Osteoblast (primary cell): Measurements from ENCODE around the gene TMEM209. TPM values are rescaled to one million over a fixed set of nuclear protein-coding genes. Genes with fewer than 3 reads are reported as not detected.

Experiments
- DNase-seq: peaks from one replicate; pipeline ENCODE4 v3.0.0; 2011; ENCODE audit warnings: low spot score, mixed read lengths; ENCODE audit not compliant: insufficient read length; ENCODE audit errors: missing footprints
- H2AFZ ChIP-seq: 2 replicates; pipeline ENCODE4 v1.6.0; 2011; ENCODE audit warnings: mild to moderate bottlenecking, low read length
- H3K27ac ChIP-seq: 2 replicates; pipeline ENCODE4 v1.5.1; 2011; ENCODE audit warnings: mild to moderate bottlenecking, low read depth, low read length, moderate library complexity
- H3K27me3 ChIP-seq: 2 replicates; pipeline ENCODE4 v1.6.0; 2012; ENCODE audit warnings: mild to moderate bottlenecking, control low read depth, inconsistent platforms, low read length, moderate library complexity; ENCODE audit not compliant: insufficient read depth
- H3K36me3 ChIP-seq: 2 replicates; pipeline ENCODE4 v1.5.1; 2011; ENCODE audit warnings: mild to moderate bottlenecking, low read length, control low read depth, moderate library complexity; ENCODE audit not compliant: insufficient read depth
- H3K4me1 ChIP-seq: 2 replicates; pipeline ENCODE4 v1.5.1; 2011; ENCODE audit warnings: mild to moderate bottlenecking, low read length, control low read depth, moderate library complexity; ENCODE audit not compliant: insufficient read depth
- H3K4me2 ChIP-seq: 2 replicates; pipeline ENCODE4 v1.6.0; 2011; ENCODE audit warnings: mild to moderate bottlenecking, low read length; ENCODE audit not compliant: insufficient read depth
- H3K4me3 ChIP-seq: fragments of 200-600 bp; sonication (generic); 3 replicates; pipeline ENCODE4 v1.5.1; 2012; ENCODE audit warnings: mild to moderate bottlenecking, low read length, inconsistent platforms; ENCODE audit not compliant: insufficient read depth
- H3K79me2 ChIP-seq: 2 replicates; pipeline ENCODE4 v1.6.0; 2012; ENCODE audit warnings: mild to moderate bottlenecking, low read length, control low read depth, inconsistent platforms; ENCODE audit not compliant: insufficient read depth
- H3K9me3 ChIP-seq: 2 replicates; pipeline ENCODE4 v1.5.1; 2011; ENCODE audit warnings: low read depth, low read length, control low read depth
- H4K20me1 ChIP-seq: 2 replicates; pipeline ENCODE4 v1.6.0; 2012; ENCODE audit warnings: mild to moderate bottlenecking, low read length, control low read depth; ENCODE audit not compliant: insufficient read depth
- total RNA-seq: library from RNA; depleted of rRNA; stranded (reverse); fragments of >200 nt; gene quantifications from 2 replicates; pipeline ENCODE4 v1.2.3, GENCODE V29; 2012
- TF ChIP-seq, protein P1 (sequence below): IDR thresholded peaks from 2 replicates; pipeline ENCODE4 v1.5.1; 2011; ENCODE audit warnings: mild to moderate bottlenecking, low read depth, low read length, moderate library complexity; ENCODE audit errors: extremely low read depth

TMEM209 gene
- total RNA-seq, 1 donor: 19.9 TPM

DNA sequence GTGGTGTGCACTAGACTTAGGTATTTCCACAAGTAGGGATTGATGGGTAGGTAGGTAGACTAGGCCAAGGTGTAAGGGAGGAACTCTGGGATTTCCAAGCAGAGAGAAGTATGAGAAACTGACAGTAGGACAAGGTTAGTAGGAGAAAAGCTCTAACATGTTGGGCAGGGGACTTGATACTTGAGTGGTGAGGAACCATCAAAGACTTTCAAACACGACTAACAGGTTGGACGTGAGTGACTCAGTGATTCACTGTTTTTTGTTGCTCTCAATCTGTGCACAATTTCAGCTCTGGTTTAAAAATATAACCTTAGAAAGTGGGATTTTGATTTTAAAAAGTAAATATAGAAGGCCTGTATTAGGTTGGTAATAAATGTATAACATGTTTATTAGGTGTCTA, 90.4 kb downstream of the TMEM209 start:
- Histone ChIP-seq H3K79me2 (no peaks in the 10 kb centered on the region), H3K4me2 (no peak overlapping the region), H3K27ac (no peak overlapping the region), H3K9me3 (no peaks in the 10 kb centered on the region), H2AFZ (no peak overlapping the region), H3K4me3 (no peak overlapping the region), H3K4me1 (no peaks in the 10 kb centered on the region), H3K27me3 (no peaks in the 10 kb centered on the region), H3K36me3 (peaks cover 8% of the 10 kb centered on the region), H4K20me1 (no peaks in the 10 kb centered on the region)
- TF ChIP-seq, protein P1, sequence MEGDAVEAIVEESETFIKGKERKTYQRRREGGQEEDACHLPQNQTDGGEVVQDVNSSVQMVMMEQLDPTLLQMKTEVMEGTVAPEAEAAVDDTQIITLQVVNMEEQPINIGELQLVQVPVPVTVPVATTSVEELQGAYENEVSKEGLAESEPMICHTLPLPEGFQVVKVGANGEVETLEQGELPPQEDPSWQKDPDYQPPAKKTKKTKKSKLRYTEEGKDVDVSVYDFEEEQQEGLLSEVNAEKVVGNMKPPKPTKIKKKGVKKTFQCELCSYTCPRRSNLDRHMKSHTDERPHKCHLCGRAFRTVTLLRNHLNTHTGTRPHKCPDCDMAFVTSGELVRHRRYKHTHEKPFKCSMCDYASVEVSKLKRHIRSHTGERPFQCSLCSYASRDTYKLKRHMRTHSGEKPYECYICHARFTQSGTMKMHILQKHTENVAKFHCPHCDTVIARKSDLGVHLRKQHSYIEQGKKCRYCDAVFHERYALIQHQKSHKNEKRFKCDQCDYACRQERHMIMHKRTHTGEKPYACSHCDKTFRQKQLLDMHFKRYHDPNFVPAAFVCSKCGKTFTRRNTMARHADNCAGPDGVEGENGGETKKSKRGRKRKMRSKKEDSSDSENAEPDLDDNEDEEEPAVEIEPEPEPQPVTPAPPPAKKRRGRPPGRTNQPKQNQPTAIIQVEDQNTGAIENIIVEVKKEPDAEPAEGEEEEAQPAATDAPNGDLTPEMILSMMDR: no peak
- DNase-seq: peak; percentile 50

Other genes with a start within 250 kb of the TMEM209 start
- gene ZC3HC1, start 154.0 kb downstream of the TMEM209 start, total RNA-seq: 9.7 and 11.6 TPM in 2 replicates
- gene KLHDC10, start 134.9 kb downstream of the TMEM209 start, total RNA-seq: 31.8 and 32.6 TPM in 2 replicates
- gene SSMEM1, start 2.5 kb upstream of the TMEM209 start, total RNA-seq: not detected in 2 replicates
- gene CPA2, start 61.5 kb upstream of the TMEM209 start, total RNA-seq: not detected in 2 replicates
- 18.6 and 28.2 TPM in 2 replicates for gene CPA4, start 87.8 kb upstream of the TMEM209 start, total RNA-seq
- not detected in 2 replicates for gene CPA5, start 139.4 kb upstream of the TMEM209 start, total RNA-seq
- gene CPA1, start 175.1 kb upstream of the TMEM209 start, total RNA-seq: 1.1 TPM in 1 of 2 replicates, not detected in the other
- gene CEP41, start 235.6 kb upstream of the TMEM209 start, total RNA-seq: 9.1 and 9.8 TPM in 2 replicates